Caco-2 (cell line): Measurements from ENCODE around the gene CACNA1G. TPM values are rescaled to one million over a fixed set of nuclear protein-coding genes. Genes with fewer than 3 reads are reported as not detected.

Experiments
- BruUV-seq: library from RNA; stranded (reverse); fragments of 400-500 nt; replicated peaks from 2 replicates; lab custom pipeline; 2021; lab: Mats Ljungman, UMichigan
- CTCF ChIA-PET: fragments of 300-600 bp; sonication (Branson Sonifier 250); formaldehyde crosslinking; loops from one replicate; lab custom pipeline; 2022; ENCODE audit warnings: antibody characterized with exemption; lab: Charles Lee
- POLR2A ChIA-PET: fragments of 300-600 bp; sonication (Branson Sonifier 250); formaldehyde crosslinking; loops from one replicate; lab custom pipeline; 2022; ENCODE audit warnings: antibody characterized with exemption; lab: Charles Lee
- DNase-seq, 2 experiments: peaks; one replicate each; pipeline versions ENCODE4 v3.0.0 to v3.0.0-alpha.2; 2020 to 2022
- H3K27me3 ChIP-seq: replicated peaks from 2 replicates; pipeline ENCODE4 v1.6.0; 2011; ENCODE audit warnings: low read length; ENCODE audit not compliant: control insufficient read depth, insufficient read depth
- H3K36me3 ChIP-seq: 2 replicates; pipeline ENCODE4 v1.5.1; 2011; ENCODE audit warnings: low read length; ENCODE audit not compliant: control insufficient read depth, insufficient read depth
- H3K4me1 ChIP-seq: fragments of 250-450 bp; sonication (Bioruptor Pico); 2 replicates; pipeline ENCODE4 v1.5.1; 2020; ENCODE audit warnings: mild to moderate bottlenecking
- H3K4me3 ChIP-seq: 2 replicates; pipeline ENCODE4 v1.5.1; 2011; ENCODE audit warnings: low read depth, mild to moderate bottlenecking, control low read depth, low read length
- H3K9me3 ChIP-seq: fragments of 250-450 bp; sonication (Bioruptor Pico); 2 replicates; pipeline ENCODE4 v1.5.1; 2020; ENCODE audit warnings: mild to moderate bottlenecking, moderate library complexity
- H3K27ac Mint-ChIP-seq: one replicate; pipeline ENCODE4 v1.8.0; 2022; ENCODE audit warnings: mixed read lengths; ENCODE audit not compliant: unreplicated experiment
- H3K27me3 Mint-ChIP-seq: one replicate; pipeline ENCODE4 v1.8.0; 2022; ENCODE audit warnings: mixed read lengths; ENCODE audit not compliant: insufficient read depth, unreplicated experiment
- H3K36me3 Mint-ChIP-seq: one replicate; pipeline ENCODE4 v1.8.0; 2022; ENCODE audit warnings: mild to moderate bottlenecking, mixed read lengths; ENCODE audit not compliant: insufficient read depth, unreplicated experiment
- H3K4me1 Mint-ChIP-seq: one replicate; pipeline ENCODE4 v1.8.0; 2022; ENCODE audit warnings: low read depth, mixed read lengths; ENCODE audit not compliant: unreplicated experiment
- H3K4me3 Mint-ChIP-seq: one replicate; pipeline ENCODE4 v1.8.0; 2022; ENCODE audit warnings: mild to moderate bottlenecking, moderate library complexity, mixed read lengths; ENCODE audit not compliant: unreplicated experiment
- H3K9me3 Mint-ChIP-seq: one replicate; pipeline ENCODE4 v1.8.0; 2022; ENCODE audit warnings: mixed read lengths; ENCODE audit not compliant: unreplicated experiment
- intact Hi-C: fragments of 100-400 bp; cut with micrococcal nuclease; formaldehyde crosslinking; loops from one replicate; pipeline ENCODE4 v1.10.0; 2022; ENCODE audit not compliant: unreplicated experiment
- total RNA-seq: library from RNA; stranded (reverse); gene quantifications from 2 replicates; pipeline ENCODE4 v1.2.3, GENCODE V29; 2022
- TF ChIP-seq, protein P1 (sequence below), 2 experiments: fragments of 200-600 bp in 1 of 2; IDR thresholded peaks; 1 replicate in 1 of 2; 2 replicates in 1 of 2; pipeline versions ENCODE4 v1.5.1 to v1.8.0; 2011 to 2022; ENCODE audit warnings: antibody characterized with exemption in 1 of 2, control low read depth in 1 of 2, inconsistent platforms in 1 of 2, low read depth in 1 of 2, low read length in 1 of 2, mild to moderate bottlenecking in 1 of 2, moderate library complexity in 1 of 2; ENCODE audit not compliant: insufficient read depth in 1 of 2, severe bottlenecking in 1 of 2, unreplicated experiment in 1 of 2

The CACNA1G gene
- total RNA-seq, 1 experiment from 2014 or later, result 1.4 TPM

DNA sequence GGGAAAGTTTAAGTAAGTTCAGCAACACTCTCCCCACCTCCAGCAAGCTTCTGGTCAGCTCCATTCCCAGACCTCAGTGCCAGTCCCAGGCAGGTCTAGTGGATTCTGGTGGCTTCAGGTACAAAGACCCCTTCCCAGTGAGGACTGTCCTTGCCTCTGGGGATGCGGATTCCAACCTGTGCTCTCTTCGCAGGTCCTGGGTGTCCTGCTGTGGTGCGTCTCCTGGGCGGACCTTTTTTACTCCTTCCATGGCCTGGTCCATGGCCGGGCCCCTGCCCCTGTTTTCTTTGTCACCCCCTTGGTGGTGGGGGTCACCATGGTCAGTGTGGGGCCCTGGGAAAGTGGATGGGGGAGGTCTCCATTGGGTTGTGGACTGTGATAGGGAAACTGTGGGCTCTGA, 96.0 kb downstream of the CACNA1G start:
- BruUV-seq, result no TSS peak
- no peaks in the 10 kb centered on the region for H3K27me3 Mint-ChIP-seq
- intact Hi-C loops, result no loop called here

DNA sequence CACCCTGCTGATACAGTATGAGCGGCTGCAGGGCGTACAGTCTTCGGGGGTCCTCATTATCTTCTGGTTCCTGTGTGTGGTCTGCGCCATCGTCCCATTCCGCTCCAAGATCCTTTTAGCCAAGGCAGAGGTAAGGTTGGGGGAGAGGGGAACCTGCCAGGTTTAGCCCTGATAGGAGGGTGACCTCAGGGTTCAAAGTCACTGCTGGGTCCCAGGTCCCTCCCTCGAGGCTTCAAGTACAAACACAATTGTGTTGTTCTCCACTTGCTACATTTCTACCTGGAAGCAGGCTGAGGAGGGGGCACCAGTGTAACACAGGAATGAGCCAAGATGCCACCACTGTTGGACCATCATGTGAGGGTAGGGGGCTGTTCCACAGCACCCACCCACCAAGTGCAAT, 96.5 kb downstream of the CACNA1G start:
- TF ChIP-seq, protein P1, sequence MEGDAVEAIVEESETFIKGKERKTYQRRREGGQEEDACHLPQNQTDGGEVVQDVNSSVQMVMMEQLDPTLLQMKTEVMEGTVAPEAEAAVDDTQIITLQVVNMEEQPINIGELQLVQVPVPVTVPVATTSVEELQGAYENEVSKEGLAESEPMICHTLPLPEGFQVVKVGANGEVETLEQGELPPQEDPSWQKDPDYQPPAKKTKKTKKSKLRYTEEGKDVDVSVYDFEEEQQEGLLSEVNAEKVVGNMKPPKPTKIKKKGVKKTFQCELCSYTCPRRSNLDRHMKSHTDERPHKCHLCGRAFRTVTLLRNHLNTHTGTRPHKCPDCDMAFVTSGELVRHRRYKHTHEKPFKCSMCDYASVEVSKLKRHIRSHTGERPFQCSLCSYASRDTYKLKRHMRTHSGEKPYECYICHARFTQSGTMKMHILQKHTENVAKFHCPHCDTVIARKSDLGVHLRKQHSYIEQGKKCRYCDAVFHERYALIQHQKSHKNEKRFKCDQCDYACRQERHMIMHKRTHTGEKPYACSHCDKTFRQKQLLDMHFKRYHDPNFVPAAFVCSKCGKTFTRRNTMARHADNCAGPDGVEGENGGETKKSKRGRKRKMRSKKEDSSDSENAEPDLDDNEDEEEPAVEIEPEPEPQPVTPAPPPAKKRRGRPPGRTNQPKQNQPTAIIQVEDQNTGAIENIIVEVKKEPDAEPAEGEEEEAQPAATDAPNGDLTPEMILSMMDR (IDR thresholded peaks at IDR 0.05; ENCODE audit: insufficient read depth in 1 of 2, low read depth in 1 of 2, low read length in 1 of 2, severe bottlenecking in 1 of 2, unreplicated experiment in 1 of 2), result no peak
- peaks cover 6% of the 10 kb centered on the region for H3K36me3 Mint-ChIP-seq
- intact Hi-C loops, result no loop called here
- H3K4me3 Mint-ChIP-seq, result no peak overlapping the region
- ChIA-PET POLR2A (no interaction called here), CTCF (interaction anchor here (1.5 kb wide), 1 partner anchor 18 kb away, joined by 4 read pairs; no protein-coding TSS in a partner anchor)
- DNase-seq, result no peak
- H3K9me3 Mint-ChIP-seq, result no peaks in the 10 kb centered on the region
- no peaks in the 10 kb centered on the region for H3K27me3 ChIP-seq
- no peak overlapping the region for H3K4me3 ChIP-seq
- H3K9me3 ChIP-seq, result peaks cover 10% of the 10 kb centered on the region
- BruUV-seq, result no TSS peak
- H3K27ac Mint-ChIP-seq, result no peak overlapping the region
- peaks cover 24% of the 10 kb centered on the region for H3K4me1 Mint-ChIP-seq
- H3K27me3 Mint-ChIP-seq, result no peaks in the 10 kb centered on the region
- peaks cover 25% of the 10 kb centered on the region for H3K4me1 ChIP-seq
- peaks cover 3% of the 10 kb centered on the region; the same call in 1 of the 2 replicates for H3K36me3 ChIP-seq

More for the DNA sequence above, 96.0 kb downstream of the CACNA1G start:
- H3K4me3 Mint-ChIP-seq, result no peak overlapping the region
- DNase-seq, result no peak
- Histone ChIP-seq H3K4me3 (no peak overlapping the region), H3K36me3 (peaks cover 3% of the 10 kb centered on the region; the same call in 1 of the 2 replicates), H3K9me3 (peaks cover 12% of the 10 kb centered on the region), H3K27me3 (no peaks in the 10 kb centered on the region), H3K4me1 (peaks cover 19% of the 10 kb centered on the region)
- no peak overlapping the region for H3K27ac Mint-ChIP-seq
- CTCF ChIA-PET, result no interaction called here
- TF ChIP-seq, protein P1 (IDR thresholded peaks at IDR 0.05; ENCODE audit: insufficient read depth in 1 of 2, low read depth in 1 of 2, low read length in 1 of 2, severe bottlenecking in 1 of 2, unreplicated experiment in 1 of 2), result no peak
- no peaks in the 10 kb centered on the region for H3K9me3 Mint-ChIP-seq
- peaks cover under 1% of the 10 kb centered on the region for H3K36me3 Mint-ChIP-seq
- H3K4me1 Mint-ChIP-seq, result peaks cover 19% of the 10 kb centered on the region
- POLR2A ChIA-PET, result no interaction called here

DNA sequence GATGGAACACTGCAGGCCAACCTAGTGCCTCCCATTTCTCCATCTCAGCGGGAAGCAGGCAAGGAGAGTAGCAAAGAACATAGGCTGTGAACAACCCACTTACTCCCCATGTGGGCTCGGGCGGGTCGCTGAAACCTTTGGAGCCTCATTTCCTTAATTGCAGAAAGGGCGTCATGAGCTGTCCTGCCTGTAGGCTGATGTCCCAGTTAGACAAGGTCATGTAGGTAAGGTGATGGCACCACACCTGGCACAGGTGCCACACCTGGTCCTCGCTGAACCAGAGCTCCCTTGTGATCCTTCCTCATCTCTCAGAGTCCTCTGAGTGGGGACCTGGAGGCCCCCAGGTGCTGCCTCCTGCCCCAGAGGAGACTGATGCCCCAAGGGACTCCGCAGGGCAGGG, 97.1 kb downstream of the CACNA1G start:
- H3K4me1 ChIP-seq, result peaks cover 29% of the 10 kb centered on the region
- H3K4me3 ChIP-seq, result no peak overlapping the region
- no TSS peak for BruUV-seq
- no peaks in the 10 kb centered on the region for H3K27me3 Mint-ChIP-seq
- ChIA-PET CTCF (interaction anchor here (0.6 to 1.5 kb wide), 3 partner anchors 19 to 33 kb away, joined by 3 to 4 read pairs (median 4); no protein-coding TSS in a partner anchor), POLR2A (no interaction called here)
- TF ChIP-seq, protein P1 (IDR thresholded peaks at IDR 0.05; ENCODE audit: insufficient read depth in 1 of 2, low read depth in 1 of 2, low read length in 1 of 2, severe bottlenecking in 1 of 2, unreplicated experiment in 1 of 2), result no peak
- no peaks in the 10 kb centered on the region for H3K27me3 ChIP-seq
- peaks cover 3% of the 10 kb centered on the region; the same call in 1 of the 2 replicates for H3K36me3 ChIP-seq
- intact Hi-C loops, result no loop called here
- H3K36me3 Mint-ChIP-seq, result peaks cover 7% of the 10 kb centered on the region
- no peaks in the 10 kb centered on the region for H3K9me3 Mint-ChIP-seq
- peaks cover 30% of the 10 kb centered on the region for H3K4me1 Mint-ChIP-seq
- DNase-seq, result no peak
- peaks cover 5% of the 10 kb centered on the region for H3K9me3 ChIP-seq
- peak overlapping the region; percentile 22 for H3K27ac Mint-ChIP-seq
- no peak overlapping the region for H3K4me3 Mint-ChIP-seq
